HG03103 (cell line): Measurements from ENCODE around the gene MMS19.
"Not testable (repeated sequence)": the region's sequence is repeated elsewhere in the genome, so short reads cannot be mapped to it uniquely, and the experiment has no call there.

Experiments
- ATAC-seq: cut with Tn5 transposase; IDR thresholded peaks from one replicate; pipeline ENCODE4 v1.9.1; 2021; ENCODE audit warnings: low read depth; ENCODE audit not compliant: unreplicated experiment

The MMS19 gene

DNA sequence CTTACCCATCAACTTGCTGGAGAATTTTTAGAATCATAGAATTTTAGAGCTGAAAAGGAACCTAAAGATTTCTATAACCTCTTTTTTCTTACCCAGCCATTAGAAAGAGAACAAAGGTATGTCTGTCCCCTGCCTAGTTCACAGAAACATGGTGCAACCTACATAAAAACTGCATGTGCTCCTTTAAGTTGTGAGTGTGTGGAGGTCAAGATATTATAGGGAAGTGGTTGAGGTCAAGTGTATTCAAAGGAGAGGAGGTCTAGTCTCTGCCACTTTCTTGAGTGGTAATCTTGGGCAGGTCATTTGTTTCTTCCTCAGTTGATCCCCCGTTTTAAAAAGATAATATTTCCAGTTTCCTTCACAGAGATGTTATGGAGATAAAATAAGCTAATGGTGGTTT, 6.9 kb upstream of the MMS19 start:
- ATAC-seq, result no peak

DNA sequence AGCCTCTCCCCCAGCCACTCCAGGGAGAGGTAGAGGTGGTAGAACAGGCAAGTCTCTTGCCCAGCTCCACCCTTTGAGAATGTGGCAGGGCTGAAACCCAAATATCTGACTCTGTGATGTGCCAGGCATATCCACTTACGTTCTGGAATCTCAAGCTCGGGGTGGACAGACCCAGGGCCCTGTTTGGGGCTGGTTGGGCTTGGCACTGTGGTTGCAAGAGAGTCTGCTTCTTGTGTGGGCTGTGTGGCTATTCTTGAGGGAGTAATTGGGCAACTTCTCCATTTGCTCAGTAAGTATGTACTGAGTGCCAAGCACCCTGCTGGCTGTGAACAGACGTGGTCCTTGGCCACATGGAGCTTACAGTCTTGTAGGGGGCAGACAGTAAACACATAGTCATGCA, 5.2 kb upstream of the MMS19 start:
- ATAC-seq, result no peak

GRCh38 chr10:97502916-97503315, 4.7 kb upstream of the MMS19 start:
- ATAC-seq, result no peak

DNA sequence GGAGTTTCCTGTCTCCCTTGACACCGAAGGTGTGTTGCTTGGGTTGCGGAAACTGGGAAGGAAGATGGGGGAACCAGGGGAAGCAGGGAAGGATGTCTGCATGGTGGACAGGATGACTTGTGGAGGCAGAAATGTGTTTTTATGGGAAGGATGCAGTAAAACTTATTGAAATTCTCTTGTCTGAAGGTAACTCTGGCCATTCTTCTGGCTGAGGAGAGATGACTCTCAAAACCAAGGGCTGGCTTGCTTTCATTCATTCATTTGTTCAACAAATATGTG, 2.0 kb upstream of the MMS19 start:
- no peak for ATAC-seq

DNA sequence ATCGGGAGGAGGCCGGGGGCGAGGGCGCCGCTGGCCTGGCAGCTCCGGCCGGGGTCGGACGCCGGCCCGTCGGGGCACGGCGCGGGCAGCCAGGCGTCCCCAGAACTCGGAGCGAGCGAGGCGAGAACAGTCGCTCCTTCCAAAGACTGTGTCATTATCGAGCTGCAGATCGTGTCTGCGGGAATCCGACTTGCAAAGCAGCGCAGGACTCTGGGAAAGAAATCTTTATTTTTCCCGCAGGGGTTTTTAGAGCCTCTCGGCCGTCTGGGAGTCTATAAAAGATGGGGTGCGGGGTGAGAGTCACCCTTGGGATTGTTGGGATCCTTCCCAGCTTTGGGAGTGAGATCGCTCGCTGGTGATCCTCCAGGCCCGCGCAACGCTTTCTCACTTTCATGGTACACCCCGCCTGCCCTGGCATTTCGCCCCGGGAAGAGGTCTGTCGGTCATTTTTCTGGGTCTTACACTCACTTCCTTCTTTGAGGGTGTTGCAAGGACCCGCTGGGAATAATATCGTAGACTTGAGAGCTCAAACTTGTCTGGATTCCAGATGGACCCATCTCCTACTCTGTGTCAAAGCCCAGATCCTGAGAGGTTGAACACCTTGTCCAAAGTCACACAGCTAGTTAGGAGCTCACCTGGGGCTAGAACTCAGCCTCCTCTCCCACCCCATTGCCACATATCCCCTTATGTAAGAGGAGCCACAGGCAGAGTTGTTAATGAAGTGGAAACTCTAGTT, 1.5 kb upstream of the MMS19 start:
- no peak for ATAC-seq

GRCh38 chr10:97498841-97499560, 779 bp upstream of the MMS19 start, which contains the start of gene UBTD1:
TSS of gene UBTD1 (plus strand) at chr10:97498924. CDS start at chr10:97499204, 280 bp downstream.
- ATAC-seq, result peak; percentile 2

- ATAC-seq, result no peak
Observed at GRCh38 chr10:97497572-97498075, 598 bp downstream of the MMS19 start.

DNA sequence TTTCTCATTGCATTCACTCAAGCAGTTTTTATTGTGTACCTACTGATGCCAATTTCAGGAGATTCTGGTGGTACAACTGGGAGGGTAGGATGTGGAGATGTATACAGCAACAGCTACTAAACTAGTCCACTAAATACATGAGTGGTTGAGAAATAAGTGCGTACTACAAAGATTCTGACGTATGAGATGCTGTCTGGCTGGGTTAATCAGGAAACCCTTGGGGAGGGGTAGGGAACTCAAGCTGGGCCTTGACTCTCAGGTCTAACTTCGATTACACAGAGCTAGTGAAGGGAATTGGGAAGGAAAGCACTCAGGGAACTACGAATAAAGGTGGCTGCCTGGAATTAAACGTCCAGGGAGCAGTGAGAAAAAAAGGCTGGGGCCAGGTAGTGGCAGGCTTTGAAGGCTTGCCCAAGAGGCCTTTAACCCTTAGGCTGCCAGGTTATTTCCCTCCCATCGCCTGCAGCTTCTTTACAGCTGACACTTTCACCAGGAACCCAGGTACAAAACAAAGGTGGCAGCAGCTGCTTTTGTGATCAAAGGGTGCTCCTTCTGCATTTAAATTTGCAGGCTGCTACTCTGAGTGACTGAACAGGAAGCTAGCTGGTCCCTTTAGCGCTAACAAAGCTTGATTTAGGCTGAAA, 3.2 kb downstream of the MMS19 start:
- no peak for ATAC-seq

- no peak for ATAC-seq
Observed at GRCh38 chr10:97494151-97494550, 4.1 kb downstream of the MMS19 start.

DNA sequence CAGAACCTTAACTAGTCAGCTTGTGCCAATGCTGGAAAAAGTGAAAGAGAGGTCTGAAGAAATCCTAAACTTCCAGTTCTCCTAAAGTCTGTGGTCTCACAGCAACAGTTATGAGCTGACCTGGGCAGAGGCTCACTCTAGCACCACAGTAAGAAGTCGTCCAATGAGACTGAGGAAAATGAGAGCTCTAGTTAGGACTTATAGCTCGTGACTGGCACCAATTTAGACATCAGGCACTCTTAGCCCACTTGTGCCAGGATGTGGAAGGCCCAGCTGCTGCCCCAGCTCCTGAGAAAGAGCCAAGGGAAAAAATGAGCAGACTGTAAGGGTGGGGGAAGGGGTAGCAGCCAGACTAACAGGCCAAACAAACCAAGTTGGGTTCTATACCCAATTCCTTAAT, 7.6 kb downstream of the MMS19 start:
- no peak for ATAC-seq

DNA sequence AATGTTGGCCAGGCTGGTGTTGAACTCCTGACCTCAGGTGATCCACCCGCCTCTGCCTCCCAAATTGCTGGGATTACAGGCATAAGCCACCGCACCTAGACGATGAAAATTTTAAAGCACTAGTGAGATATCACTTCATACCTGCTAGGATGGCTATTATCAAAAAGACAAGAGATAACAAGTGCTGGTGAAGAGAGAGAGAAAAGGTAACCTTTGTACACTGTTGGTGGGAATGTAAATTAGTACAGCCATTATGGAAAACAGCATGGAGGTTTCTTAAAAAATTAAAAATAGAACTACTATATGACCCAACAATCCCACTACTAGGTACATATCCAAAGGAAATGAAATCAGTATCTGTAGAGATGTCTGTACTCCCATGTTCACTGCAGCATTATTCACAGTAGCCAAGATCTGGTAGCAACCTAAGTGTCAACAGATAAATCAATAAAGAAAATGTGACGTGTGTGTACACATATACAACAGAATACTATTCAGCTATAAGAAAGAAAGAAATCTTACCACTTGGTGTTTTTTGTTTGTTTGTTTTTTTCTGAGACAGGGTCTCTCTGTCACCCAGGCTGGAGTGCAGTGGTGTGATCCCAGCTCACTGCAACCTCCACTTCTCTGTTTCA, 12.5 kb downstream of the MMS19 start:
- no peak for ATAC-seq

DNA sequence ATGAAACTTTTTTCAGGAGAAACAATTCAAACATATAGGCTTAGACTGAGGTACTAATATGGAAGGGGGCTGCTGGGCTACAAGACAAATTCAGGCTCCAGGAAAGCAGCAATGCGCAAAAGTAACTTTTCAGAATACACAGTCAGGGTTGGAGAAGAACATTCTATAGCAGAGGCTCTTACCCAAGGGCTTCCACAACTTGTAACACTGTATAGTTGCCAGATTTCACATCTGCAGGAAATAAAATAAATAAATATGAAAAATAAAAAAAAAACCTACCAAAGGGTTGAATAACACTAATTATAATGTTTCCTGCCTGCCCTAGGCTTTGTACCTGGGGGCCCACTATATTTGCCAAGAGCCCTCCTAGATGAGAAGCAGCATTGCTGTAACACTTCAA, 14.3 kb downstream of the MMS19 start:
- no peak for ATAC-seq

DNA sequence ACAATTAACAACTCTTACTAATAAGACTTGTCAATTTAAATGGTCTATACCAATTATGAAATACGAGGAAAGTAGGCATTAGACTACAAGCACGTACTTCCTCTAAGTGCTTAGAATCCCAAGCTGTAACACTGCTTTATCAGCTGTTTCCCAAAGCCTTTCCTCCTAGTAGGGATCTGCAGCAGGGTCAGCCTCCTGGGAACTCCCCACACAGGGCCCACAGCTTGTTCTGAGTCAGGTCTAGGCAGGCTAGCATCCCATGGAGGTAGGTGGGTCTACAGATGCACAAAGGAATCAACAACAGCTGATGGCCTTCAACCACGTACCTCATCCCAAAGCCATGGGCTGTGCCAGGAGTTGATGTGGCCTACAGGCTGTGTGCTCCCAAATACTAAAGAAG, 14.7 kb downstream of the MMS19 start:
- ATAC-seq, result no peak

GRCh38 chr10:97482381-97482780, 15.8 kb downstream of the MMS19 start:
- no peak for ATAC-seq

- ATAC-seq, result no peak
Observed at GRCh38 chr10:97481071-97481470, 17.2 kb downstream of the MMS19 start.

DNA sequence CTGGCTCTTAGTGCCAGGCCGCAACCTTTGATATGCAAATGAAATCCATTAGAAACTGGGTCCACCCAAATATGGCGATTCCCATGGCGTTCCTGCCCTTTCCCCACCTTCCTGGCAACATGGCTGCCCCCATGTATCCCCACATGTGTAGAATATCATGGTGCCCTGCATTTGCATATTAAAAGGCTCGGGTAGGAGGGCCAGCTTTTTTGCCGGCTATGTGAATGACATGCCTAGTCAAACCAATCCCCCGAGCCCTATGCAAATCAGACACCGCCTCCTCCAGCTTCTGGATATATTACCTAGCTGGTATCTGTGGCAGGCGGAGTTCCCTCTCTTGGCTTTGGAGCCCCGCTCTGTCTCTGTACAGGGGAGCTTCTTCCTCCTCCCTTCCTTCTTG, 18.3 kb downstream of the MMS19 start:
- no peak for ATAC-seq

GRCh38 chr10:97479410-97479809, 18.8 kb downstream of the MMS19 start:
- not testable (repeated sequence) for ATAC-seq

- ATAC-seq, result no peak
Observed at GRCh38 chr10:97475936-97476594, 22.2 kb downstream of the MMS19 start.

DNA sequence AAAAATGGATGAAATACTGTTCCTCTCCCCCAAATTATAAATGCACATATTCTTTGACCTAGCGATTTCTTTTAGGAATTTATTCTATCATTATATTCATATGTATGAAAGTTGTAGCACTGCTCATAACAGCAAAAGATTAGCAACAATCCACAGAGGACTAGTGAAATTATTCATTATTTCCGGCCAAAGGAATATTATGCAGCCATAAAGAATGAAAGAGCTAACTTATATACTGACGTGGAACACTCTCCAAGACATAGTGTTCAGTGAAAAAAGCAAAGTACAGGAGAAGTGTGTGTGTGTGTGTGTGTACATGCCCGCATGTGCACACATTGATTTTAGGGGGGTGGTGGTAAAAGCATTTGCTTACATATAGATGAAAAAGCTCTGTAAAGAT, 23.3 kb downstream of the MMS19 start:
- no peak for ATAC-seq

DNA sequence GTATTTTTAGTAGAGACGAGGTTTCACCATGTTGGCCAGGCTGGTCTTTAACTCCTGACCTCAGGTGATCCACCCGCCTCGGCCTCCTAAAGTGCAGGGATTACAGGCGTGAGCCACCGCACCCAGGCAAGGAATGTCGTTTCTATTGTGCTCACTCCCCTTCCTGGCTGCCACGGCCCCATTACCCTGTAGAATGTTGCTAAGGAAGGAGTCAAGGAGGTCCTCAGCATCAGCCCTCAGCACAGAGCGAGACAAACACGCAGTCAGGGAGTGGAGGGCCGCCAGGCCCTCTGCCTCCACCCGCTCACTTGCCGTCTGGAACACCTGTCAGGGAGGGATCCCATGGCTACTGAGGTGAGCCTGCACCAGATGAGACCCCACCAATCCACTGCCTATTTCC, 29.4 kb downstream of the MMS19 start:
- ATAC-seq, result not testable (repeated sequence)

DNA sequence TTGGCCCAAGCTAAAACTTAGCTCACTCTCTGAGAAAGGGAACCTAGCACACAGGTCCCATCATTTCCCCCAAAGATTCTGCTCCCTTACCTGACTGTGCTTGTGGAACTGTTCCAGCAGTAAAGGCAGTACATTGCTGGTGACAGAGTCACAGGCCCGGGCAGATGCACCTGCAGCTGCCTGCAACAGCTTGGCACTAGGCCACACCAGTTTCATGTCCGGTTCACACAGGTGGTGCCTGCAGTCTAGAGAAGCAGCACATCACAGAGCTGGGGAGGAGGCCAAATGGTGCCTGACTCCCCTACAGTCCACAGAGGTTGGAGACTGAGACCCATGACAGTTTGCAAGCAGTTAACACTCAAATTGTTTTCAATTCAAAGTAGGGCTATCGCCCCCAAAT, 30.1 kb downstream of the MMS19 start:
- ATAC-seq, result no peak
